Neural cell (in vitro differentiated cells): Measurements from ENCODE around the gene SLC25A18. TPM values are rescaled to one million over a fixed set of nuclear protein-coding genes. Genes with fewer than 3 reads are reported as not detected.

Experiments used
- H2AFZ ChIP-seq: fragments of 200-600, 300-800 bp; sonication (generic), shearing (Covaris generic); 2 replicates; pipeline ENCODE4 v1.6.0; 2014; ENCODE audit warnings: low read depth, mild to moderate bottlenecking, antibody characterized with exemption, low read length, moderate library complexity
- H3F3A ChIP-seq: fragments of 200-600 bp; shearing (Covaris generic); 2 replicates; pipeline ENCODE4 v1.6.1; 2016; ENCODE audit warnings: mild to moderate bottlenecking, moderate library complexity, mixed read lengths, antibody characterized with exemption, low read length; ENCODE audit not compliant: insufficient read depth, poor library complexity, severe bottlenecking
- H3K27ac ChIP-seq: fragments of 200-600, 300-800 bp; sonication (generic), shearing (Covaris generic); 2 replicates; pipeline ENCODE4 v1.5.1; 2014; ENCODE audit warnings: mild to moderate bottlenecking, low read length, moderate library complexity
- H3K27me3 ChIP-seq: fragments of 300-800, 200-600 bp; sonication (generic), shearing (Covaris generic); 2 replicates; pipeline ENCODE4 v1.6.0; 2014; ENCODE audit warnings: mild to moderate bottlenecking, low read depth, low read length, moderate library complexity; ENCODE audit not compliant: insufficient read depth
- H3K36me3 ChIP-seq: fragments of 300-800, 200-600 bp; sonication (generic), shearing (Covaris generic); 2 replicates; pipeline ENCODE4 v1.5.1; 2014; ENCODE audit warnings: mild to moderate bottlenecking, antibody characterized with exemption, low read length, moderate library complexity; ENCODE audit not compliant: insufficient read depth
- H3K4me2 ChIP-seq: fragments of 300-800, 200-600 bp; sonication (generic), shearing (Covaris generic); 2 replicates; pipeline ENCODE4 v1.6.0; 2014; ENCODE audit warnings: mild to moderate bottlenecking, low read length
- H3K4me3 ChIP-seq: fragments of 300-800, 200-600 bp; sonication (generic), shearing (Covaris generic); 2 replicates; pipeline ENCODE4 v1.5.1; 2014; ENCODE audit warnings: mild to moderate bottlenecking, low read length, moderate library complexity
- H3K79me2 ChIP-seq: fragments of 200-600 bp; shearing (Covaris generic); replicated peaks from 2 replicates; pipeline ENCODE4 v1.6.0; 2014; ENCODE audit warnings: mild to moderate bottlenecking, low read length, moderate library complexity; ENCODE audit not compliant: insufficient read depth
- H3K9ac ChIP-seq: fragments of 300-800, 200-600 bp; sonication (generic), shearing (Covaris generic); 2 replicates; pipeline ENCODE4 v1.6.1; 2016; ENCODE audit warnings: mild to moderate bottlenecking, low read length, mixed read lengths
- H3K9me2 ChIP-seq: fragments of 200-600 bp; shearing (Covaris generic); 2 replicates; pipeline ENCODE4 v1.6.1; 2016; ENCODE audit warnings: mild to moderate bottlenecking, low read length, mixed read lengths; ENCODE audit not compliant: insufficient read depth
- H3K9me3 ChIP-seq: fragments of 200-600, 300-800 bp; sonication (generic), shearing (Covaris generic); 2 replicates; pipeline ENCODE4 v1.6.1; 2016; ENCODE audit warnings: mild to moderate bottlenecking, mixed run types, low read length, moderate library complexity, mixed read lengths
- H4K20me1 ChIP-seq: fragments of 200-600 bp; shearing (Covaris generic); 2 replicates; pipeline ENCODE4 v1.6.1; 2016; ENCODE audit warnings: mild to moderate bottlenecking, mixed run types; ENCODE audit not compliant: insufficient read depth
- EP300 ChIP-seq: fragments of 450-650 bp; conservative IDR thresholded peaks from 2 replicates; pipeline ENCODE4 v1.6.1; 2014; ENCODE audit warnings: antibody characterized with exemption, mild to moderate bottlenecking, moderate library complexity; ENCODE audit not compliant: poor library complexity, severe bottlenecking
- EZH2 ChIP-seq: fragments of 200-600, 300-800 bp; shearing (Covaris generic), sonication (generic); IDR thresholded peaks from 2 replicates; pipeline ENCODE4 v1.6.1; 2014; ENCODE audit warnings: antibody characterized with exemption, low read length, borderline replicate concordance, mild to moderate bottlenecking; ENCODE audit not compliant: insufficient read depth, poor library complexity, severe bottlenecking
- MXI1 ChIP-seq: fragments of 450-650 bp; conservative IDR thresholded peaks from 2 replicates; pipeline ENCODE4 v1.6.1; 2014; ENCODE audit warnings: antibody characterized with exemption, mild to moderate bottlenecking; ENCODE audit not compliant: poor library complexity, severe bottlenecking
- POLR2AphosphoS5 ChIP-seq: IDR thresholded peaks from 2 replicates; pipeline ENCODE4 v1.6.1; 2012
- RAD21 ChIP-seq: fragments of 450-650 bp; conservative IDR thresholded peaks from 2 replicates; pipeline ENCODE4 v1.6.1; 2014; ENCODE audit warnings: antibody characterized with exemption, mild to moderate bottlenecking, moderate library complexity
- SMC3 ChIP-seq: fragments of 450-650 bp; conservative IDR thresholded peaks from 2 replicates; pipeline ENCODE4 v1.6.1; 2014; ENCODE audit warnings: antibody characterized with exemption, mild to moderate bottlenecking, moderate library complexity; ENCODE audit not compliant: poor library complexity
- TAF1 ChIP-seq: IDR thresholded peaks from 2 replicates; pipeline ENCODE4 v1.6.1; 2012; ENCODE audit warnings: low read depth
- polyA plus RNA-seq: library from polyadenylated mRNA; depleted of rRNA; stranded (reverse); fragments of >200 nt; gene quantifications from 2 replicates; pipeline ENCODE4 v1.2.3, GENCODE V29; 2014
- TF ChIP-seq, protein P1 (sequence below): fragments of 450-650 bp; IDR thresholded peaks from 2 replicates; pipeline ENCODE4 v1.5.1; 2014; ENCODE audit warnings: antibody characterized with exemption, mild to moderate bottlenecking, moderate library complexity; ENCODE audit not compliant: poor library complexity, severe bottlenecking
- TF ChIP-seq, protein P2 (sequence below): IDR thresholded peaks from 2 replicates; pipeline ENCODE4 v1.6.1; 2012; ENCODE audit warnings: borderline replicate concordance

Gene SLC25A18
- polyA plus RNA-seq, 1 donor from 2014 or later, result 0.28 TPM

DNA sequence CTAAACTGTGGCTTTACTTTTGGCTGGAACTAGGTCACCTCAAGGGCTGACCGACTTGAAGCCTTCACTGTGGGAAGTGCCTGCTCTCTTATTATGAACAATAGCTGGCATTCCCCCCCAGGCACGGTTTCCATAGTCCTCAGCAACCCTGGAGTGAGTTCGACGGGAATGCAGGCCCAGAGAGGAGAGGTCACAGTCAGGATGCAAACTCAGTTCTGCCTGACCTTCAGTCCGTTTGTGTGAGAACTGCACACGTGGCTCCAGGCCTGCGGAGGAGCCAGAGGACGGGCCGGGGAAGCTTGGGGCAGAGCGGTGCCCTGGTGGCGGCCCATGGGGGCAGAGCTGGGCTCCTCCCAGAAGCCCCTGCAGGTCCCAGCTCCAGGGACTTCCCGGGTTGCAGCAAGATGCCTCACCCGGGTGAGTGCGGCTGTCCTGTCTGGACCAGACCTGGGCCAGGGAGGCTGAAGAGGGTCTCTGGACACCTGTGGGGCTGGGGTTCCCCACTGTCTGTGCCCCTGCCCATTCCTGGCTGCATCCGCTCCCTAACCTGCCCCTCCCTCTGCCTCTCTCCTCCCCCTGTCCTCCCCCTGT lies 17.2 kb downstream of the SLC25A18 start:
- Histone ChIP-seq H3K27ac (no peak overlapping the region), H3K4me3 (no peak overlapping the region), H3K9me2 (no peaks in the 10 kb centered on the region), H4K20me1 (no peaks in the 10 kb centered on the region), H3K27me3 (no peaks in the 10 kb centered on the region), H3K4me2 (no peak overlapping the region), H3F3A (no peaks in the 10 kb centered on the region), H3K9me3 (no peaks in the 10 kb centered on the region), H3K9ac (no peak overlapping the region), H3K79me2 (no peaks in the 10 kb centered on the region), H3K36me3 (no peaks in the 10 kb centered on the region), H2AFZ (no peak overlapping the region)
- TF ChIP-seq SMC3 (no peak), RAD21 (no peak), POLR2AphosphoS5 (no peak), EP300 (no peak), EZH2 (no peak), TAF1 (no peak), MXI1 (no peak)
- TF ChIP-seq, protein P1, sequence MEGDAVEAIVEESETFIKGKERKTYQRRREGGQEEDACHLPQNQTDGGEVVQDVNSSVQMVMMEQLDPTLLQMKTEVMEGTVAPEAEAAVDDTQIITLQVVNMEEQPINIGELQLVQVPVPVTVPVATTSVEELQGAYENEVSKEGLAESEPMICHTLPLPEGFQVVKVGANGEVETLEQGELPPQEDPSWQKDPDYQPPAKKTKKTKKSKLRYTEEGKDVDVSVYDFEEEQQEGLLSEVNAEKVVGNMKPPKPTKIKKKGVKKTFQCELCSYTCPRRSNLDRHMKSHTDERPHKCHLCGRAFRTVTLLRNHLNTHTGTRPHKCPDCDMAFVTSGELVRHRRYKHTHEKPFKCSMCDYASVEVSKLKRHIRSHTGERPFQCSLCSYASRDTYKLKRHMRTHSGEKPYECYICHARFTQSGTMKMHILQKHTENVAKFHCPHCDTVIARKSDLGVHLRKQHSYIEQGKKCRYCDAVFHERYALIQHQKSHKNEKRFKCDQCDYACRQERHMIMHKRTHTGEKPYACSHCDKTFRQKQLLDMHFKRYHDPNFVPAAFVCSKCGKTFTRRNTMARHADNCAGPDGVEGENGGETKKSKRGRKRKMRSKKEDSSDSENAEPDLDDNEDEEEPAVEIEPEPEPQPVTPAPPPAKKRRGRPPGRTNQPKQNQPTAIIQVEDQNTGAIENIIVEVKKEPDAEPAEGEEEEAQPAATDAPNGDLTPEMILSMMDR, result no peak

DNA sequence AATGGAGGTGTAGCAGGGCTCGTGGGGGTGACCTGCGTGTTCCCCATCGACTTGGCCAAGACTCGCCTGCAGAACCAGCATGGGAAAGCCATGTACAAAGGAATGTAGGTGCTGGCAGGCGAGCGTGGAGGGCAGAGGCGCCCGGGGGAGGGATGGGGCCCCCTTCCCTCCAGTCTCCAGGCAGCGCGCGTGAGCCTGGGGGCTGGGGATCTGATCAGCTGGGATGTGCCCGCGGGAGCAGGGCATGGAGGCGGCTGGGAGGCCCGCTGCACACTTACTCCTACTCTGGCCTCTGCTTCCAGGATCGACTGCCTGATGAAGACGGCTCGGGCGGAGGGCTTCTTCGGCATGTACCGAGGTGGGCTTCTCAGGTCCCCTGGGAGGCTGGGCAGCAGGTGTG lies 17.8 kb downstream of the SLC25A18 start:
- no peaks in the 10 kb centered on the region for H3K9me3 ChIP-seq
- no peak overlapping the region for H3K4me2 ChIP-seq
- no peak overlapping the region for H3K4me3 ChIP-seq
- H4K20me1 ChIP-seq, result no peaks in the 10 kb centered on the region
- H3K9me2 ChIP-seq, result no peaks in the 10 kb centered on the region
- no peak overlapping the region for H3K27ac ChIP-seq
- no peaks in the 10 kb centered on the region for H3F3A ChIP-seq
- no peak overlapping the region for H3K9ac ChIP-seq
- H3K79me2 ChIP-seq, result no peaks in the 10 kb centered on the region
- no peaks in the 10 kb centered on the region for H3K27me3 ChIP-seq
- no peaks in the 10 kb centered on the region for H3K36me3 ChIP-seq
- H2AFZ ChIP-seq, result no peak overlapping the region
- TF ChIP-seq, protein P1, result no peak
- TF ChIP-seq EP300, result no peak
- TF ChIP-seq MXI1, result no peak
- no peak for TF ChIP-seq TAF1
- TF ChIP-seq, protein P2, sequence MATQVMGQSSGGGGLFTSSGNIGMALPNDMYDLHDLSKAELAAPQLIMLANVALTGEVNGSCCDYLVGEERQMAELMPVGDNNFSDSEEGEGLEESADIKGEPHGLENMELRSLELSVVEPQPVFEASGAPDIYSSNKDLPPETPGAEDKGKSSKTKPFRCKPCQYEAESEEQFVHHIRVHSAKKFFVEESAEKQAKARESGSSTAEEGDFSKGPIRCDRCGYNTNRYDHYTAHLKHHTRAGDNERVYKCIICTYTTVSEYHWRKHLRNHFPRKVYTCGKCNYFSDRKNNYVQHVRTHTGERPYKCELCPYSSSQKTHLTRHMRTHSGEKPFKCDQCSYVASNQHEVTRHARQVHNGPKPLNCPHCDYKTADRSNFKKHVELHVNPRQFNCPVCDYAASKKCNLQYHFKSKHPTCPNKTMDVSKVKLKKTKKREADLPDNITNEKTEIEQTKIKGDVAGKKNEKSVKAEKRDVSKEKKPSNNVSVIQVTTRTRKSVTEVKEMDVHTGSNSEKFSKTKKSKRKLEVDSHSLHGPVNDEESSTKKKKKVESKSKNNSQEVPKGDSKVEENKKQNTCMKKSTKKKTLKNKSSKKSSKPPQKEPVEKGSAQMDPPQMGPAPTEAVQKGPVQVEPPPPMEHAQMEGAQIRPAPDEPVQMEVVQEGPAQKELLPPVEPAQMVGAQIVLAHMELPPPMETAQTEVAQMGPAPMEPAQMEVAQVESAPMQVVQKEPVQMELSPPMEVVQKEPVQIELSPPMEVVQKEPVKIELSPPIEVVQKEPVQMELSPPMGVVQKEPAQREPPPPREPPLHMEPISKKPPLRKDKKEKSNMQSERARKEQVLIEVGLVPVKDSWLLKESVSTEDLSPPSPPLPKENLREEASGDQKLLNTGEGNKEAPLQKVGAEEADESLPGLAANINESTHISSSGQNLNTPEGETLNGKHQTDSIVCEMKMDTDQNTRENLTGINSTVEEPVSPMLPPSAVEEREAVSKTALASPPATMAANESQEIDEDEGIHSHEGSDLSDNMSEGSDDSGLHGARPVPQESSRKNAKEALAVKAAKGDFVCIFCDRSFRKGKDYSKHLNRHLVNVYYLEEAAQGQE, result no peak
- no peak for TF ChIP-seq EZH2
- no peak for TF ChIP-seq POLR2AphosphoS5
- no peak for TF ChIP-seq RAD21
